ENCODE data around the gene TMPRSS9. TPM values are rescaled to one million over a fixed set of nuclear protein-coding genes. Genes with fewer than 3 reads are reported as not detected.

TMPRSS9 gene
- total RNA-seq, 1 experiment from 2014 or later: not detected

DNA sequence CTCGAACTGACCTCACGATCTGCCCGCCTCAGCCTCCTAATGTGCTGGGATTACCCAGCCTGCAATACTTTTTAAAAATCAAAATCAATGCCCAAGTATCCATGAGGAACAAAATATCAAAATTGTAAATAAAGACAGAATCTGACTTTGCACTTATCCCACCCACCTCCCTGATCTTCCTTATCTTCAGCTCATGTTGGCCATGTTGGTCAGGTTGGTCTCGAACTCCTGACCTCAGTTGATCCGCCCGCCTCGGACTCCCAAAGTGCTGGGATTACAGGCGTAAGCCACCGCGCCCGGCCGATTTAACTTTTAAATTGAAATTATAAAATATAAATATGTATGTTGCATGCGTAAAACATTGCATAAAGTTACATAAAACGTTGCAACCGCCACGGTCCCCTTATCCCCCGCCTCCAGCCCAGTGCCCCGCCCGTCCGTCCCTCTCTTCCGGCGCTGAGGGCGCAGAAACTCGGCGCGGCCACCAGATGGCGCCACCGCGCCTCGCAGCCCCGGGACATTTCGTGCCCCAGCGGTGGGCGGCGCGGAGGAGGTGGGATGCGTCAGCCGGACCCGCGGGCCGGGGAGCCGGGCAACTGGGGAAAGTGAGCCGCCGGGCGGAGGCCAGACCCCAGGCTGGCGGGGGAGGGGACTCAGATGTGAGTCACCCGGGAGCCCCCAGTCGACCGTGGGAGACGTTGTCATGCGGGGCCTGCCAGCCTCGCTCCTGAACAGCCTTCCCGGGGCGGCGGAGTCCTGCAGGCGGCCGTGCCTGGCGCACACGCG, 114.4 kb downstream of the TMPRSS9 start:
- intact Hi-C loops (cut with micrococcal nuclease; ENCODE audit: unreplicated experiment): loop anchor here (5.0 kb wide), 1 partner anchor 68 kb away; no protein-coding TSS in a partner anchor
- Mint-ChIP-seq H3K36me3 (ENCODE audit: insufficient read depth, unreplicated experiment) (peaks cover 44% of the 10 kb centered on the region), H3K4me1 (ENCODE audit: low read depth, unreplicated experiment) (peaks cover 16% of the 10 kb centered on the region), H3K27me3 (ENCODE audit: unreplicated experiment) (peaks cover 11% of the 10 kb centered on the region), H3K9me3 (ENCODE audit: low read depth, unreplicated experiment) (no peaks in the 10 kb centered on the region), H3K4me3 (ENCODE audit: low read depth, unreplicated experiment) (peak overlapping the region; percentile 95), H3K27ac (ENCODE audit: unreplicated experiment) (no peak overlapping the region)
- peak; percentile 87 for DNase-seq
- CTCF ChIA-PET: interaction anchor here (0.6 to 4.3 kb wide), 4 partner anchors 104 to 137 kb away, joined by 3 to 61 read pairs (median 4); no protein-coding TSS in a partner anchor
- BruUV-seq (replicated peaks): no TSS peak
- TF ChIP-seq, protein P1, sequence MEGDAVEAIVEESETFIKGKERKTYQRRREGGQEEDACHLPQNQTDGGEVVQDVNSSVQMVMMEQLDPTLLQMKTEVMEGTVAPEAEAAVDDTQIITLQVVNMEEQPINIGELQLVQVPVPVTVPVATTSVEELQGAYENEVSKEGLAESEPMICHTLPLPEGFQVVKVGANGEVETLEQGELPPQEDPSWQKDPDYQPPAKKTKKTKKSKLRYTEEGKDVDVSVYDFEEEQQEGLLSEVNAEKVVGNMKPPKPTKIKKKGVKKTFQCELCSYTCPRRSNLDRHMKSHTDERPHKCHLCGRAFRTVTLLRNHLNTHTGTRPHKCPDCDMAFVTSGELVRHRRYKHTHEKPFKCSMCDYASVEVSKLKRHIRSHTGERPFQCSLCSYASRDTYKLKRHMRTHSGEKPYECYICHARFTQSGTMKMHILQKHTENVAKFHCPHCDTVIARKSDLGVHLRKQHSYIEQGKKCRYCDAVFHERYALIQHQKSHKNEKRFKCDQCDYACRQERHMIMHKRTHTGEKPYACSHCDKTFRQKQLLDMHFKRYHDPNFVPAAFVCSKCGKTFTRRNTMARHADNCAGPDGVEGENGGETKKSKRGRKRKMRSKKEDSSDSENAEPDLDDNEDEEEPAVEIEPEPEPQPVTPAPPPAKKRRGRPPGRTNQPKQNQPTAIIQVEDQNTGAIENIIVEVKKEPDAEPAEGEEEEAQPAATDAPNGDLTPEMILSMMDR (IDR thresholded peaks at IDR 0.05; ENCODE audit: unreplicated experiment): peak; percentile 78

DNA sequence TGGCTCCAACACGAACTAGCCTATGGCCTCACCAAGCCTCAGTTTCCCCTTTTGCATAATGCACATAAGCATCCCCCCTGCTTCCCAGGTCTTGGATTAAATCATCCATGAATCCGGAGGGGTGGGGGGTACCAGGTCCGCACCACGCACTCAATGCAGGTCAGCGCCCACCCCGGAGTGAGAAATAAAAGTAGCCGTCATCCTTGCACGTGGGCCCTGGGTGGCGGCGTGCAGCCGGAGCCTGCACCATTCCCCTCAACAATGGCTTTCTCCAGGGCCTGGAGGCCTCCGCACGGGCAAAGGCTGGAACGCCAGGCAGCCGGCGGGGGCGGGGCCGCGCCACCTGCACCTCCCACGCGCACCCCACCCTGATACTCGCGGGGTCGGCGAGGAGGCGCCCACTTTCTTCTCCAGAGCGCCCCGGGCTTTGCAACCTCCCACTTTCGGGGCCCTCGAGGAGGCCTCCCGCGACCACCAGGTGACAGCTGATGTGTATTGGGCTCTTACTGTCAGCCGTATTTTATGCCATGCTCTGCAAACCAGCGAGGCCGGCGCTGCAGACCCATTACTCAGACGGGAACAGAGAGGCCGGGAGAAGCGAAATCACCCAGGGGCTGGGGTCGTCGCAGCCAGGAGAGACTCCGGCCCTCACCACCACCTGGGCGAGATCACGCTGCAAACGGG, 115.1 kb downstream of the TMPRSS9 start:
- Mint-ChIP-seq H3K27ac (ENCODE audit: unreplicated experiment) (peak overlapping the region; percentile 42), H3K4me3 (ENCODE audit: low read depth, unreplicated experiment) (peak overlapping the region; percentile 95), H3K36me3 (ENCODE audit: insufficient read depth, unreplicated experiment) (peaks cover 48% of the 10 kb centered on the region), H3K4me1 (ENCODE audit: low read depth, unreplicated experiment) (peaks cover 9% of the 10 kb centered on the region), H3K9me3 (ENCODE audit: low read depth, unreplicated experiment) (no peaks in the 10 kb centered on the region), H3K27me3 (ENCODE audit: unreplicated experiment) (peaks cover 11% of the 10 kb centered on the region)
- TF ChIP-seq, protein P1 (IDR thresholded peaks at IDR 0.05; ENCODE audit: unreplicated experiment): no peak
- CTCF ChIA-PET: interaction anchor here (0.9 to 4.3 kb wide), 4 partner anchors 54 to 162 kb away, joined by 3 to 61 read pairs (median 8); no protein-coding TSS in a partner anchor
- DNase-seq: peak; percentile 55
- no TSS peak for BruUV-seq (replicated peaks)
- intact Hi-C loops (cut with micrococcal nuclease; ENCODE audit: unreplicated experiment): loop anchor here (5.0 kb wide), 1 partner anchor 67 kb away; no protein-coding TSS in a partner anchor

Small RNA genes lying within 50 kb of the gene (microRNA-seq; reads per million reads assigned to microRNA genes)
- 1.4 reads per million for gene MIR7108

Other genes starting within 250 kb of the TMPRSS9 start
- 107 and 108 TPM in 2 replicates for gene AP3D1, start 208.7 kb upstream of the TMPRSS9 start, total RNA-seq (2022)
- gene DOT1L, start 196.3 kb upstream of the TMPRSS9 start, total RNA-seq (2022): 39.3 and 42.9 TPM in 2 replicates
- 38.7 and 43.5 TPM in 2 replicates for gene PLEKHJ1, start 123.9 kb upstream of the TMPRSS9 start, total RNA-seq (2022)
- 83.0 and 83.6 TPM in 2 replicates for gene SF3A2, start 123.4 kb upstream of the TMPRSS9 start, total RNA-seq (2022)
- gene AMH, start 110.9 kb upstream of the TMPRSS9 start, total RNA-seq (2022): 3.7 and 5.0 TPM in 2 replicates
- gene JSRP1, start 103.8 kb upstream of the TMPRSS9 start, total RNA-seq (2022): 0.73 TPM in 1 of 2 replicates, not detected in the other
- not detected in 2 replicates for gene PEAK3, start 78.1 kb upstream of the TMPRSS9 start, total RNA-seq (2022)
- gene LINGO3, start 52.1 kb upstream of the TMPRSS9 start, total RNA-seq (2022): not detected in 2 replicates
- gene LSM7, start 31.7 kb upstream of the TMPRSS9 start, total RNA-seq (2022): 71.5 and 93.0 TPM in 2 replicates
- gene SPPL2B, start 31.6 kb upstream of the TMPRSS9 start, total RNA-seq (2022): 56.0 and 59.3 TPM in 2 replicates
- gene TIMM13, start 67.3 kb downstream of the TMPRSS9 start, total RNA-seq (2022): 75.8 and 81.8 TPM in 2 replicates
- 88.0 and 109 TPM in 2 replicates for gene LMNB2, start 96.7 kb downstream of the TMPRSS9 start, total RNA-seq (2022)
- gene GADD45B, start 115.9 kb downstream of the TMPRSS9 start, total RNA-seq (2022): 26.3 and 36.5 TPM in 2 replicates